ENCODE results near the gene SYT8.
A peak's percentile ranks its signal among the peaks of the same experiment; 100 is the strongest.

Gene SYT8

GRCh38 chr11:1853376-1854131 is 18.8 kb downstream of the SYT8 start:
- Histone ChIP-seq H3K27me3 (replicated peaks; ENCODE audit: insufficient read depth, low read length) (no peaks in the 10 kb centered on the region; the same call in 1 of the 2 replicates), H3K27ac (ENCODE audit: low read length) (peak overlapping the region; percentile 100), H4K20me1 (ENCODE audit: insufficient read depth, low read length) (no peaks in the 10 kb centered on the region; the same call in 1 of the 2 replicates), H3K9me2 (replicated peaks; ENCODE audit: insufficient read depth, low read length) (no peaks in the 10 kb centered on the region), H2AFZ (ENCODE audit: low read length) (peak overlapping the region; percentile 90; the same call in 1 of the 2 replicates), H3K79me2 (ENCODE audit: low read length) (peaks cover 54% of the 10 kb centered on the region), H3F3A (ENCODE audit: insufficient read depth, low read length) (peaks cover 14% of the 10 kb centered on the region), H3K9ac (ENCODE audit: low read length) (peak overlapping the region; percentile 86), H3K4me1 (ENCODE audit: low read length) (peaks cover 46% of the 10 kb centered on the region), H3K4me2 (ENCODE audit: low read depth, low read length) (peak overlapping the region; percentile 88), H3K4me3 (ENCODE audit: low read length) (peak overlapping the region; percentile 74), H3K36me3 (replicated peaks; ENCODE audit: insufficient read depth, low read length) (no peaks in the 10 kb centered on the region), H3K9me3 (replicated peaks; ENCODE audit: insufficient read depth, low read length) (no peaks in the 10 kb centered on the region)
- DNase-seq = peak; percentile 19
- TF ChIP-seq EZH2 (optimal IDR thresholded peaks at IDR 0.05; ENCODE audit: low read depth, low read length) = no peak
- TF ChIP-seq, protein P1, sequence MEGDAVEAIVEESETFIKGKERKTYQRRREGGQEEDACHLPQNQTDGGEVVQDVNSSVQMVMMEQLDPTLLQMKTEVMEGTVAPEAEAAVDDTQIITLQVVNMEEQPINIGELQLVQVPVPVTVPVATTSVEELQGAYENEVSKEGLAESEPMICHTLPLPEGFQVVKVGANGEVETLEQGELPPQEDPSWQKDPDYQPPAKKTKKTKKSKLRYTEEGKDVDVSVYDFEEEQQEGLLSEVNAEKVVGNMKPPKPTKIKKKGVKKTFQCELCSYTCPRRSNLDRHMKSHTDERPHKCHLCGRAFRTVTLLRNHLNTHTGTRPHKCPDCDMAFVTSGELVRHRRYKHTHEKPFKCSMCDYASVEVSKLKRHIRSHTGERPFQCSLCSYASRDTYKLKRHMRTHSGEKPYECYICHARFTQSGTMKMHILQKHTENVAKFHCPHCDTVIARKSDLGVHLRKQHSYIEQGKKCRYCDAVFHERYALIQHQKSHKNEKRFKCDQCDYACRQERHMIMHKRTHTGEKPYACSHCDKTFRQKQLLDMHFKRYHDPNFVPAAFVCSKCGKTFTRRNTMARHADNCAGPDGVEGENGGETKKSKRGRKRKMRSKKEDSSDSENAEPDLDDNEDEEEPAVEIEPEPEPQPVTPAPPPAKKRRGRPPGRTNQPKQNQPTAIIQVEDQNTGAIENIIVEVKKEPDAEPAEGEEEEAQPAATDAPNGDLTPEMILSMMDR (IDR thresholded peaks at IDR 0.05; ENCODE audit: low read length) = peak; percentile 15; the same call in 1 of the 2 replicates

- Histone ChIP-seq H3K9me3 (replicated peaks; ENCODE audit: insufficient read depth, low read length) (no peaks in the 10 kb centered on the region), H3K4me3 (ENCODE audit: low read length) (peak overlapping the region; percentile 74), H3K9me2 (replicated peaks; ENCODE audit: insufficient read depth, low read length) (no peaks in the 10 kb centered on the region), H3K36me3 (replicated peaks; ENCODE audit: insufficient read depth, low read length) (no peaks in the 10 kb centered on the region), H2AFZ (ENCODE audit: low read length) (no peak overlapping the region), H3K27ac (ENCODE audit: low read length) (peak overlapping the region; percentile 100; the same call in 1 of the 2 replicates), H3K79me2 (ENCODE audit: low read length) (peaks cover 54% of the 10 kb centered on the region), H3K9ac (ENCODE audit: low read length) (peak overlapping the region; percentile 86; the same call in 1 of the 2 replicates), H3K27me3 (replicated peaks; ENCODE audit: insufficient read depth, low read length) (no peaks in the 10 kb centered on the region), H4K20me1 (ENCODE audit: insufficient read depth, low read length) (no peaks in the 10 kb centered on the region; the same call in 1 of the 2 replicates), H3F3A (ENCODE audit: insufficient read depth, low read length) (peaks cover 14% of the 10 kb centered on the region), H3K4me1 (ENCODE audit: low read length) (peaks cover 46% of the 10 kb centered on the region), H3K4me2 (ENCODE audit: low read depth, low read length) (peak overlapping the region; percentile 88)
- no peak for TF ChIP-seq EZH2 (optimal IDR thresholded peaks at IDR 0.05; ENCODE audit: low read depth, low read length)
- no peak for TF ChIP-seq EZH2phosphoT487 (IDR thresholded peaks at IDR 0.05; ENCODE audit: low read length)
- TF ChIP-seq, protein P1 (IDR thresholded peaks at IDR 0.05; ENCODE audit: low read length) = no peak
- DNase-seq = no peak
These were observed 19.6 kb downstream of the SYT8 start for GRCh38 chr11:1854132-1854948.

DNA sequence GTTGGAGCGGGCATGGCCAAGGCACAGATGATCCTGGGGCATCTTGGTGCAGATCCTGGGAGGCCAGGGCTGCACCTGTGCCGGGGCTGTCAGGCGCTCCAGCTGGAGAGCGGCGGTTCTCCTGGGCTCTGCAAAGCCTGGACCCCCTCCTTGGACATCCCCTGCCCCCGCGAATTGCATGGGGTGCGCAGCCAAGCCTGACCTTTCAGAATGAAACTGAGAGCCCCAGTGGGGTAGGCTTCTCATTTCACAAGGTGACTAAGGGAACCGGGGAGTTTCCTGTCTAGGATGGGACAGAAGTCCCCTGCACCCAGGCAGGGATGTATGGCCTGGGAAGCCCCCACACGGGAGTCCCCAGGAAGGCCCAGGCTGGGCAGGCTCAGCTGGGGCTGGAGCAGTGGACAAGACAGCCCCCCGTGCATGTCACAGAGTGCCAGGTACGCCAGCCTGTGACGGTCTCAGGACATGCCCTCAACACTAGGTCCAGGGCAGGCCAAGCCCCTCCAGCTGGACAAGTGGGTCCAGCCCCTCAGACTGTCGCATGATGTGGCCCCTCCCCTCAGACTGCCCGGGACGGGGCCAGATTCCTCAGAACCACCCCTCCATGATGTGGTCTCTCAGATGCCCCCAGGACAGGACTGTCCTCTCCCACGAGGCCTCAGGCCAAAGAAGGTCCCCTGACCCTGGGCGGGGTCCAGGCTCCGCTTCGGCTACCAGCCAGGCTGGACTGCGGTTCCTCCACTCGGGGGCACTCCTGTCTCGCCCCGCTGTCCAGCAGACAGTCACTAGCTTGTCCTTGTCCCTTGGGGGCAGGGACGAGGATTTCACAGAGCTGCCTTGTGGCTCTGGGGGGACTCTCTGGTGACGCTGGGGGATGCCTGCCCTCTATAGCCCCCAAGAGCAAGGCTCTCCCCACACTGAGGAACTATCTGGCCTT is 20.4 kb downstream of the SYT8 start:
- H3K9me2 ChIP-seq (replicated peaks; ENCODE audit: insufficient read depth, low read length) = no peaks in the 10 kb centered on the region
- peaks cover 60% of the 10 kb centered on the region for H3K79me2 ChIP-seq (ENCODE audit: low read length)
- H3K9me3 ChIP-seq (replicated peaks; ENCODE audit: insufficient read depth, low read length) = no peaks in the 10 kb centered on the region
- H3K9ac ChIP-seq (ENCODE audit: low read length) = no peak overlapping the region; the same call in 1 of the 2 replicates
- no peaks in the 10 kb centered on the region for H3K36me3 ChIP-seq (replicated peaks; ENCODE audit: insufficient read depth, low read length)
- H3K4me1 ChIP-seq (ENCODE audit: low read length) = peaks cover 38% of the 10 kb centered on the region
- peak overlapping the region; percentile 88 for H3K4me2 ChIP-seq (ENCODE audit: low read depth, low read length)
- H3K27ac ChIP-seq (ENCODE audit: low read length) = no peak overlapping the region
- no peaks in the 10 kb centered on the region; the same call in 1 of the 2 replicates for H4K20me1 ChIP-seq (ENCODE audit: insufficient read depth, low read length)
- peaks cover 14% of the 10 kb centered on the region for H3F3A ChIP-seq (ENCODE audit: insufficient read depth, low read length)
- no peak overlapping the region for H2AFZ ChIP-seq (ENCODE audit: low read length)
- peak overlapping the region; percentile 74; the same call in 1 of the 2 replicates for H3K4me3 ChIP-seq (ENCODE audit: low read length)
- no peaks in the 10 kb centered on the region; the same call in 1 of the 2 replicates for H3K27me3 ChIP-seq (replicated peaks; ENCODE audit: insufficient read depth, low read length)
- TF ChIP-seq, protein P1 (IDR thresholded peaks at IDR 0.05; ENCODE audit: low read length) = no peak
- TF ChIP-seq EZH2phosphoT487 (IDR thresholded peaks at IDR 0.05; ENCODE audit: low read length) (no peak), EZH2 (optimal IDR thresholded peaks at IDR 0.05; ENCODE audit: low read depth, low read length) (no peak)
- DNase-seq = no peak

All from MM.1S (cell line).